A549 (cell line): Measurements from ENCODE around the gene PLIN5. TPM values are rescaled to one million over a fixed set of nuclear protein-coding genes. Genes with fewer than 3 reads are reported as not detected.

ENCODE experiments used
- ATAC-seq, 2 experiments: fragments of 200-7000 bp in 1 of 2; fragments of >200 bp in 1 of 2; cut with Nextera tagmentation in 1 of 2; cut with Tn5 transposase in 1 of 2; 3 replicates each; pipeline versions ENCODE4 v1.8.0 to v1.9.1; 2018 to 2020; ENCODE audit warnings: mild to moderate bottlenecking in 1 of 2, moderate library complexity in 1 of 2
- CTCF ChIA-PET: fragments of 300-600 bp; sonication (Branson Sonifier 250); formaldehyde crosslinking; extraction: SDS; loops from one replicate; lab custom pipeline; 2021; ENCODE audit warnings: antibody characterized with exemption, inconsistent platforms; lab: Yijun Ruan, JAX
- POLR2A ChIA-PET: fragments of 350-600 bp; formaldehyde crosslinking; extraction: SDS; loops from one replicate; lab custom pipeline; 2021; ENCODE audit warnings: antibody characterized with exemption, inconsistent platforms; lab: Yijun Ruan, JAX
- DNase-seq, 2 experiments: peaks; one replicate each; pipeline versions ENCODE4 v3.0.0 to v3.0.0-alpha.2; 2011 to 2016; ENCODE audit warnings: low read depth in 1 of 2, low spot score in 1 of 2
- FAIRE-seq: peaks from 2 replicates; lab custom pipeline; 2011; peaks lifted over from hg19 to GRCh38; lab: Jason Lieb, UNC
- H3K27ac ChIP-seq, 2 experiments: fragments of >200 bp; sonication (Bioruptor Twin); formaldehyde crosslinking; 3 replicates each; pipeline ENCODE4 v1.5.1; 2016 to 2017
- H3K4me1 ChIP-seq: fragments of >200 bp; sonication (Bioruptor Twin); formaldehyde crosslinking; 3 replicates; pipeline ENCODE4 v1.6.1; 2016
- H3K4me2 ChIP-seq: fragments of >200 bp; sonication (Bioruptor Twin); formaldehyde crosslinking; 3 replicates; pipeline ENCODE4 v1.6.1; 2016
- H3K4me3 ChIP-seq: fragments of >200 bp; sonication (Bioruptor Twin); formaldehyde crosslinking; 3 replicates; pipeline ENCODE4 v1.5.1; 2016
- H3K9me3 ChIP-seq: fragments of >200 bp; sonication (Bioruptor Twin); formaldehyde crosslinking; 3 replicates; pipeline ENCODE4 v1.6.1; 2016
- BHLHE40 ChIP-seq: IDR thresholded peaks from 2 replicates; pipeline ENCODE4 v1.6.1; 2012; ENCODE audit warnings: low read depth, low read length, inconsistent platforms
- CBX2 ChIP-seq: fragments of 200-600 bp; sonication (generic); IDR thresholded peaks from 2 replicates; pipeline ENCODE4 v1.6.1; 2016; ENCODE audit warnings: low read depth, mild to moderate bottlenecking, borderline replicate concordance
- CBX8 ChIP-seq: fragments of 200-600 bp; sonication (generic); IDR thresholded peaks from 2 replicates; pipeline ENCODE4 v1.6.1; 2016
- CEBPB ChIP-seq, 2 experiments: fragments of >200 bp in 1 of 2; sonication (Bioruptor Twin) in 1 of 2; formaldehyde crosslinking in 1 of 2; IDR thresholded peaks; 2 replicates each; pipeline ENCODE4 v1.6.1; 2012 to 2016
- CHD4 ChIP-seq: fragments of 200-600 bp; sonication (generic); IDR thresholded peaks from 2 replicates; pipeline ENCODE4 v1.6.1; 2016; ENCODE audit warnings: antibody characterized with exemption, mild to moderate bottlenecking, borderline replicate concordance
- EHF ChIP-seq: fragments of 250-450 bp; sonication (Bioruptor Pico); IDR thresholded peaks from 2 replicates; pipeline ENCODE4 v1.5.0; 2020; ENCODE audit warnings: mild to moderate bottlenecking
- EHMT2 ChIP-seq: fragments of 200-600 bp; sonication (generic); IDR thresholded peaks from 2 replicates; pipeline ENCODE4 v1.6.1; 2016; ENCODE audit warnings: antibody characterized with exemption, low read depth, mild to moderate bottlenecking, moderate library complexity
- ESRRA ChIP-seq: fragments of 150-350 bp; IDR thresholded peaks from 2 replicates; pipeline ENCODE4 v1.6.1; 2014; ENCODE audit warnings: mild to moderate bottlenecking, low read length, borderline replicate concordance
- FOSL2 ChIP-seq, 2 experiments: fragments of 450-650 bp in 1 of 2; fragments of >200 bp in 1 of 2; sonication (Bioruptor Twin) in 1 of 2; formaldehyde crosslinking; IDR thresholded peaks; 2 replicates each; pipeline versions ENCODE4 v1.5.0 to v1.6.1; 2016 to 2020; ENCODE audit warnings: mild to moderate bottlenecking in 1 of 2, moderate library complexity in 1 of 2
- FOXS1 ChIP-seq: fragments of 250-450 bp; sonication (Bioruptor Pico); IDR thresholded peaks from 2 replicates; pipeline ENCODE4 v1.5.0; 2020; ENCODE audit warnings: mild to moderate bottlenecking, moderate library complexity
- HOXB5 ChIP-seq: fragments of 250-450 bp; sonication (Bioruptor Pico); IDR thresholded peaks from 2 replicates; pipeline ENCODE4 v1.5.0; 2020; ENCODE audit warnings: mild to moderate bottlenecking, moderate library complexity
- JUN ChIP-seq, 2 experiments: fragments of >200 bp; sonication (Bioruptor Twin); formaldehyde crosslinking; IDR thresholded peaks; 2 replicates in 1 of 2; 3 replicates in 1 of 2; pipeline ENCODE4 v1.6.1; 2016 to 2017
- MAFK ChIP-seq: fragments of 450-650 bp; IDR thresholded peaks from 2 replicates; pipeline ENCODE4 v1.6.1; 2014; ENCODE audit not compliant: partially characterized antibody
- MYC ChIP-seq: IDR thresholded peaks from 2 replicates; pipeline ENCODE4 v1.6.1; 2012; ENCODE audit warnings: mild to moderate bottlenecking, inconsistent platforms, low read length, improper control_type of control experiment, borderline replicate concordance
- NFE2L2 ChIP-seq: fragments of 150-350 bp; conservative IDR thresholded peaks from 2 replicates; pipeline ENCODE4 v1.6.1; 2014; ENCODE audit warnings: low read length
- NR3C1 ChIP-seq: fragments of >200 bp; sonication (Bioruptor Twin); formaldehyde crosslinking; IDR thresholded peaks from 3 replicates; pipeline ENCODE4 v1.6.1; 2017
- PHF8 ChIP-seq: fragments of 200-600 bp; sonication (generic); IDR thresholded peaks from 2 replicates; pipeline ENCODE4 v1.6.1; 2016; ENCODE audit warnings: low read depth, mild to moderate bottlenecking, antibody characterized with exemption, moderate library complexity, borderline replicate concordance
- POLR2AphosphoS2 ChIP-seq: conservative IDR thresholded peaks from 2 replicates; pipeline ENCODE4 v1.6.1; 2012; ENCODE audit warnings: low read length, improper control_type of control experiment, inconsistent platforms
- RAD21 ChIP-seq, 2 experiments: fragments of >200 bp in 1 of 2; sonication (Bioruptor Twin) in 1 of 2; formaldehyde crosslinking in 1 of 2; IDR thresholded peaks in 1 of 2; conservative IDR thresholded peaks in 1 of 2; 2 replicates in 1 of 2; 3 replicates in 1 of 2; pipeline ENCODE4 v1.6.1; 2012 to 2018; ENCODE audit warnings: inconsistent platforms in 1 of 2
- RARB ChIP-seq: fragments of 250-450 bp; sonication (Bioruptor Pico); IDR thresholded peaks from 2 replicates; pipeline ENCODE4 v1.8.0; 2021; ENCODE audit warnings: mild to moderate bottlenecking, moderate library complexity
- RCOR1 ChIP-seq: fragments of 150-350 bp; IDR thresholded peaks from 2 replicates; pipeline ENCODE4 v1.6.1; 2014; ENCODE audit warnings: antibody characterized with exemption, low read length, low read depth
- RFX5 ChIP-seq: fragments of 450-650 bp; IDR thresholded peaks from 2 replicates; pipeline ENCODE4 v1.7.1; 2014; ENCODE audit warnings: antibody characterized with exemption, mild to moderate bottlenecking, moderate library complexity
- RNF2 ChIP-seq: fragments of 200-600 bp; sonication (generic); IDR thresholded peaks from 2 replicates; pipeline ENCODE4 v1.6.1; 2016; ENCODE audit warnings: low read depth, mild to moderate bottlenecking, antibody characterized with exemption, moderate library complexity, borderline replicate concordance
- SMC3 ChIP-seq: fragments of >200 bp; sonication (Bioruptor Twin); formaldehyde crosslinking; IDR thresholded peaks from 3 replicates; pipeline ENCODE4 v1.6.1; 2018; ENCODE audit warnings: inconsistent platforms
- ZC3H11A ChIP-seq: fragments of 450-650 bp; IDR thresholded peaks from 2 replicates; pipeline ENCODE4 v1.6.1; 2014; ENCODE audit warnings: antibody characterized with exemption, mild to moderate bottlenecking
- WGBS: methylation state at CpG from one replicate; pipeline ENCODE4 v1.1.6; 2017; ENCODE audit errors: missing lambda C conversion rate; 5-methylcytosine and 5-hydroxymethylcytosine counted together
- polyA plus RNA-seq, 4 experiments: library from polyadenylated mRNA; depleted of rRNA in 3 of 4; stranded (reverse); fragments of >200 nt; fragmentation: RNase III in 1 of 4; extraction: RNeasy Plus Mini Kit Qiagen cat#74134 plus additional on column Dnase treatment in 1 of 4; gene quantifications; 2 replicates in 3 of 4; 3 replicates in 1 of 4; pipeline ENCODE4 v1.2.3, GENCODE V29; 2011 to 2017
- TF ChIP-seq, protein P1 (sequence below): fragments of 150-350 bp; IDR thresholded peaks from 2 replicates; pipeline ENCODE4 v1.6.1; 2014; ENCODE audit warnings: low read depth, mild to moderate bottlenecking, low read length
- TF ChIP-seq, protein P2 (sequence below): IDR thresholded peaks from 2 replicates; pipeline ENCODE4 v1.6.1; 2012
- TF ChIP-seq, protein P3 (sequence below): fragments of >200 bp; sonication (Bioruptor Twin); formaldehyde crosslinking; IDR thresholded peaks from 2 replicates; pipeline ENCODE4 v1.6.1; 2016
- TF ChIP-seq, protein P4 (sequence below): IDR thresholded peaks from 2 replicates; pipeline ENCODE4 v1.6.1; 2012; ENCODE audit warnings: low read depth, borderline replicate concordance
- TF ChIP-seq, protein P5 (sequence below): fragments of 250-450 bp; sonication (Bioruptor Pico); IDR thresholded peaks from 2 replicates; pipeline ENCODE4 v1.5.0; 2021; ENCODE audit warnings: mild to moderate bottlenecking, moderate library complexity, borderline replicate concordance

Gene PLIN5
- polyA plus RNA-seq, 2 of the 4 experiments (the other 2 are of a cell fraction), result 0.08 to 0.25 TPM

DNA sequence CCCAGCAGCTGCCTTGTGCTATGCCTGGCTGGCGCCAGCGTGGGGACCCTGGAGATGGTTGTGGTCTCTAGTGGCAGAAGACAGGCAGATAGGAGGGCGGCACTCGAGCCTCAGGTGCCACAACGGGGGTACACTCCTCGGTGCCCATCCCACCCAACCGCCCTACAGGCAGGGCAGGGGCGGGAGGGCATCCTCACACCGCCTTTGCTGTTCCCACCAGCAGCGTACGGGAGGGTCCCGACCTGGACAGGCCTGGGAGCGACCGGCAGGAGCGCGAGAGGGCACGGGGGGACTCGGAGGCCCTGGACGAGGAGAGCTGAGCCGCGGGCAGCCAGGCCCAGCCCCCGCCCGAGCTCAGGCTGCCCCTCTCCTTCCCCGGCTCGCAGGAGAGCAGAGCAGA is 33.3 kb downstream of the PLIN5 start:
- TF ChIP-seq SMC3 (no peak), MYC (no peak)
- TF ChIP-seq, protein P1, sequence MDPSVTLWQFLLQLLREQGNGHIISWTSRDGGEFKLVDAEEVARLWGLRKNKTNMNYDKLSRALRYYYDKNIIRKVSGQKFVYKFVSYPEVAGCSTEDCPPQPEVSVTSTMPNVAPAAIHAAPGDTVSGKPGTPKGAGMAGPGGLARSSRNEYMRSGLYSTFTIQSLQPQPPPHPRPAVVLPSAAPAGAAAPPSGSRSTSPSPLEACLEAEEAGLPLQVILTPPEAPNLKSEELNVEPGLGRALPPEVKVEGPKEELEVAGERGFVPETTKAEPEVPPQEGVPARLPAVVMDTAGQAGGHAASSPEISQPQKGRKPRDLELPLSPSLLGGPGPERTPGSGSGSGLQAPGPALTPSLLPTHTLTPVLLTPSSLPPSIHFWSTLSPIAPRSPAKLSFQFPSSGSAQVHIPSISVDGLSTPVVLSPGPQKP, result no peak
- TF ChIP-seq, all 56 proteins: peak for 0
- FAIRE-seq (no peak), DNase-seq (no peak), ATAC-seq (no peak)
- no peak overlapping the region for H3K4me2 ChIP-seq
- no peak overlapping the region for H3K4me3 ChIP-seq
- ChIA-PET CTCF (interaction anchor here (1.6 kb wide), 1 partner anchor 24 kb away, joined by 4 read pairs; no protein-coding TSS in a partner anchor), POLR2A (no interaction called here)
- WGBS, result 95% methylated on average over 8 of the region's 25 CpGs
- H3K27ac ChIP-seq, result no peak overlapping the region
- no peaks in the 10 kb centered on the region for H3K4me1 ChIP-seq
- H3K9me3 ChIP-seq, result no peaks in the 10 kb centered on the region

DNA sequence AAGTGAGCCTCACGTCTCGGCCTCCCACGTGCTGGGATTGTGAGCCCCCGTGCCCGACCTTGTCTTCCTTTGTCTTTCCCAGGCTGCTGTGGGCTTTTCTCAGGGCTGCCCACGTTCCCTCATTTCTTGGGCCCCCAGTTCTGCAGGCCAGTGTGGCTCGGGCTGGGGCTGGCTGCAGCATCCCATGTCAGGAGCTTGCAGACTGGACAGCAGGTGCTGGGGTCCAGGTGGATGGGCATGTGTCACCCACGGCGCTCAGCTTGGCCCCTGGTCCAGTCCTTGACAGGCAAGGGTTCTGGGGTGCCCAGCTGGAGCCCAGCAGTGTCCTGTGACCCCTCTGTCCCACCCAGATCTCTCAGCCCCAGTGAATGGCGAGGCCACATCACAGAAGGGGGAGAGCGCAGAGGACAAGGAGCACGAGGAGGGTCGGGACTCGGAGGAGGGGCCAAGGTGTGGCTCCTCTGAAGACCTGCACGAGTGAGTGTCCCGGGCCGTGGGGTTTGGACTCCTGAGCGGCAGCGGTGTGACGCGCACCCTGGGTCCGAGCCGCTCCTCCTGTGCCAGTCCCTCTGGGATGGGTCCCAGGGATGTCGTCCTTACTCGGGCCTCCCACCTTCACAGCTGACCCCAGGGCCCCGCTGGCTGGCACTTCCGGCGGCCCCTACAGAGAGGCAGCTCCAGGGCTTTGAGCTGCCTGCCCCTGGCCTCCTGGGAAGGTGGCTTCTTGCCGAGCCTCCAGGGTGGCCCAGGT is 34.0 kb downstream of the PLIN5 start:
- 92% methylated on average over 13 of the region's 29 CpGs for WGBS
- ChIA-PET CTCF (interaction anchor here (1.6 kb wide), 1 partner anchor 24 kb away, joined by 4 read pairs; no protein-coding TSS in a partner anchor), POLR2A (no interaction called here)
- Histone ChIP-seq H3K27ac (no peak overlapping the region), H3K4me2 (no peak overlapping the region), H3K4me1 (no peaks in the 10 kb centered on the region), H3K4me3 (no peak overlapping the region), H3K9me3 (no peaks in the 10 kb centered on the region)
- no peak for FAIRE-seq
- DNase-seq, result no peak
- no peak for TF ChIP-seq CBX8
- TF ChIP-seq RARB (CRISPR knock-in tag), result no peak
- TF ChIP-seq RAD21 (conservative IDR thresholded peaks at IDR 0.05 in 1 of 2, IDR thresholded peaks at IDR 0.05 in 1 of 2), result no peak
- TF ChIP-seq EHMT2, result no peak
- no peak for TF ChIP-seq CBX2
- TF ChIP-seq ZC3H11A, result no peak
- TF ChIP-seq EHF (CRISPR knock-in tag), result no peak
- TF ChIP-seq NFE2L2, result no peak
- no peak for TF ChIP-seq BHLHE40
- TF ChIP-seq, protein P2, sequence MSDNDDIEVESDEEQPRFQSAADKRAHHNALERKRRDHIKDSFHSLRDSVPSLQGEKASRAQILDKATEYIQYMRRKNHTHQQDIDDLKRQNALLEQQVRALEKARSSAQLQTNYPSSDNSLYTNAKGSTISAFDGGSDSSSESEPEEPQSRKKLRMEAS, result no peak
- no peak for TF ChIP-seq POLR2AphosphoS2
- TF ChIP-seq MAFK, result no peak
- no peak for TF ChIP-seq RNF2
- no peak for TF ChIP-seq CEBPB (IDR thresholded peaks at IDR 0.05)
- no peak for TF ChIP-seq RCOR1
- TF ChIP-seq, all 56 proteins: peak for 0
- ATAC-seq, result no peak

DNA sequence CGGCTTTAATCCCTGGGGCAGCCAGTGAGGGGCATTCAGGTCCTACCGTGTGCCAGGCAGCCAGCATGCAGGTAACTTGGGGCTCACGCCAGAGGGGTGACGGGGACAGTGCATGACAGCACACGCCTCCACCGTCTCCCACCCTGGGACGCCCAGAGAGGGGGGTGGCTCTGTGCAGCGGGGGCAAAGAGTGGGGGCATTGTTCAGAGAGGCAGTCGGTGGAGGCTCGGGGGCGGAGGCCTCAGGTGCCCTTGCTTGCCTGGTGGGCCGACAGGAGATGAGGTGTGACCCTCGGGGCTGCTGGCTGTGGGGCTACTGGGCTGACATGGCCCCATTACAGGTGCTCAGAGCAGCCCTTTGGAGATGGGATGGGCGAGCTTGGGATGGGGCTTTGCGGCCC is 35.2 kb downstream of the PLIN5 start:
- ATAC-seq (no peak), FAIRE-seq (no peak), DNase-seq (no peak)
- no peaks in the 10 kb centered on the region for H3K9me3 ChIP-seq
- 93% methylated on average over 10 of the region's 15 CpGs for WGBS
- no peaks in the 10 kb centered on the region for H3K4me1 ChIP-seq
- CTCF ChIA-PET, result no interaction called here
- H3K4me3 ChIP-seq, result no peak overlapping the region
- no peak overlapping the region for H3K4me2 ChIP-seq
- no peak overlapping the region for H3K27ac ChIP-seq
- TF ChIP-seq, protein P3, sequence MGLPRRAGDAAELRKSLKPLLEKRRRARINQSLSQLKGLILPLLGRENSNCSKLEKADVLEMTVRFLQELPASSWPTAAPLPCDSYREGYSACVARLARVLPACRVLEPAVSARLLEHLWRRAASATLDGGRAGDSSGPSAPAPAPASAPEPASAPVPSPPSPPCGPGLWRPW, result no peak
- TF ChIP-seq CBX8 (no peak), EHF (CRISPR knock-in tag) (no peak), NR3C1 (no peak), ZC3H11A (no peak), RNF2 (no peak), POLR2AphosphoS2 (no peak), CEBPB (IDR thresholded peaks at IDR 0.05) (no peak), JUN (IDR thresholded peaks at IDR 0.05) (no peak), FOXS1 (CRISPR knock-in tag) (no peak), RARB (CRISPR knock-in tag) (no peak), ESRRA (no peak), HOXB5 (CRISPR knock-in tag) (no peak), NFE2L2 (no peak), CHD4 (no peak), FOSL2 (IDR thresholded peaks at IDR 0.05) (no peak), FOSL2 (CRISPR knock-in tag; IDR thresholded peaks at IDR 0.05) (no peak), RFX5 (no peak), PHF8 (no peak)
- TF ChIP-seq, protein P4, sequence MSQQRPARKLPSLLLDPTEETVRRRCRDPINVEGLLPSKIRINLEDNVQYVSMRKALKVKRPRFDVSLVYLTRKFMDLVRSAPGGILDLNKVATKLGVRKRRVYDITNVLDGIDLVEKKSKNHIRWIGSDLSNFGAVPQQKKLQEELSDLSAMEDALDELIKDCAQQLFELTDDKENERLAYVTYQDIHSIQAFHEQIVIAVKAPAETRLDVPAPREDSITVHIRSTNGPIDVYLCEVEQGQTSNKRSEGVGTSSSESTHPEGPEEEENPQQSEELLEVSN, result no peak
- TF ChIP-seq, protein P5, sequence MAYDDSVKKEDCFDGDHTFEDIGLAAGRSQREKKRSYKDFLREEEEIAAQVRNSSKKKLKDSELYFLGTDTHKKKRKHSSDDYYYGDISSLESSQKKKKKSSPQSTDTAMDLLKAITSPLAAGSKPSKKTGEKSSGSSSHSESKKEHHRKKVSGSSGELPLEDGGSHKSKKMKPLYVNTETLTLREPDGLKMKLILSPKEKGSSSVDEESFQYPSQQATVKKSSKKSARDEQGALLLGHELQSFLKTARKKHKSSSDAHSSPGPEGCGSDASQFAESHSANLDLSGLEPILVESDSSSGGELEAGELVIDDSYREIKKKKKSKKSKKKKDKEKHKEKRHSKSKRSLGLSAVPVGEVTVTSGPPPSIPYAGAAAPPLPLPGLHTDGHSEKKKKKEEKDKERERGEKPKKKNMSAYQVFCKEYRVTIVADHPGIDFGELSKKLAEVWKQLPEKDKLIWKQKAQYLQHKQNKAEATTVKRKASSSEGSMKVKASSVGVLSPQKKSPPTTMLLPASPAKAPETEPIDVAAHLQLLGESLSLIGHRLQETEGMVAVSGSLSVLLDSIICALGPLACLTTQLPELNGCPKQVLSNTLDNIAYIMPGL (CRISPR knock-in tag), result no peak
- POLR2A ChIA-PET, result no interaction called here
